B cell (primary cell): ENCODE results near the gene TRIM46.

Experiments
- EZH2 ChIP-seq: IDR thresholded peaks from 2 replicates; pipeline ENCODE4 v1.6.1; 2012; ENCODE audit warnings: borderline replicate concordance, low read depth, mild to moderate bottlenecking, moderate library complexity, low read length; ENCODE audit not compliant: insufficient read depth, poor library complexity, severe bottlenecking
- TF ChIP-seq, protein P1 (sequence below): fragments of 200-600 bp; IDR thresholded peaks from one replicate; pipeline ENCODE4 v1.8.0; 2022; ENCODE audit warnings: antibody characterized with exemption, mild to moderate bottlenecking

DNA sequence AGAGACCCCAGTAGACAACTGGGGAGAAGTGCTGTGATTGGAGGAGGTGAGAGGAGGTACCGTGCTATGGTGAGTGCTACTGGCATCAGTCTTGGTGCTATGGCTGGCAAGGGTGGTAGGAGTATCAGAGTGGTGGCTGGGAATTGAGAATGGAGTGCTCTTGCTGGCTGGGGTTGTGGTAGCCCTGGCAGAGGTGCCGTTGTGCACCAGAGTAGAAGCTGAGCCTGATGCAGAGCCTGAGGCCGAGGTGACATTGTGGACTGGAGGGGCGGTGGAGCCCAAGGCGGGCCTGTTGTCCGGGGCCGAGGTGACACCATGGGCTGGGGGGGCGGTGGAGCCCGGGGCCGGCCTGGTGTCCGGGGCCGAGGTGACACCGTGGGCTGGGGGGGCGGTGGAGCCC is 14.6 kb downstream of the TRIM46 start:
- no peak for TF ChIP-seq EZH2
- TF ChIP-seq, protein P1, sequence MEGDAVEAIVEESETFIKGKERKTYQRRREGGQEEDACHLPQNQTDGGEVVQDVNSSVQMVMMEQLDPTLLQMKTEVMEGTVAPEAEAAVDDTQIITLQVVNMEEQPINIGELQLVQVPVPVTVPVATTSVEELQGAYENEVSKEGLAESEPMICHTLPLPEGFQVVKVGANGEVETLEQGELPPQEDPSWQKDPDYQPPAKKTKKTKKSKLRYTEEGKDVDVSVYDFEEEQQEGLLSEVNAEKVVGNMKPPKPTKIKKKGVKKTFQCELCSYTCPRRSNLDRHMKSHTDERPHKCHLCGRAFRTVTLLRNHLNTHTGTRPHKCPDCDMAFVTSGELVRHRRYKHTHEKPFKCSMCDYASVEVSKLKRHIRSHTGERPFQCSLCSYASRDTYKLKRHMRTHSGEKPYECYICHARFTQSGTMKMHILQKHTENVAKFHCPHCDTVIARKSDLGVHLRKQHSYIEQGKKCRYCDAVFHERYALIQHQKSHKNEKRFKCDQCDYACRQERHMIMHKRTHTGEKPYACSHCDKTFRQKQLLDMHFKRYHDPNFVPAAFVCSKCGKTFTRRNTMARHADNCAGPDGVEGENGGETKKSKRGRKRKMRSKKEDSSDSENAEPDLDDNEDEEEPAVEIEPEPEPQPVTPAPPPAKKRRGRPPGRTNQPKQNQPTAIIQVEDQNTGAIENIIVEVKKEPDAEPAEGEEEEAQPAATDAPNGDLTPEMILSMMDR: no peak
